ENCODE measurements around the gene ACTL10. TPM values are rescaled to one million over a fixed set of nuclear protein-coding genes. Genes with fewer than 3 reads are reported as not detected.
A peak's percentile ranks its signal among the peaks of the same experiment; 100 is the strongest.

Gene ACTL10
- total RNA-seq, 1 donor: 2.2 TPM

- Histone ChIP-seq H3K4me1 (ENCODE audit: insufficient read depth, low read length) (peaks cover 5% of the 10 kb centered on the region), H3K36me3 (ENCODE audit: insufficient read depth, low read length) (peaks cover 5% of the 10 kb centered on the region), H4K20me1 (ENCODE audit: insufficient read depth, low read length) (peaks cover 3% of the 10 kb centered on the region), H3K27ac (ENCODE audit: low read depth, low read length) (no peak overlapping the region), H3K79me2 (ENCODE audit: insufficient read depth, low read length) (no peaks in the 10 kb centered on the region), H3K4me3 (ENCODE audit: insufficient read depth, low read length) (no peak overlapping the region), H3K27me3 (ENCODE audit: insufficient read depth, low read length) (peaks cover 6% of the 10 kb centered on the region), H3K9me3 (ENCODE audit: low read depth, low read length) (no peaks in the 10 kb centered on the region), H3K4me2 (ENCODE audit: insufficient read depth, low read length) (no peak overlapping the region), H2AFZ (ENCODE audit: low read length) (no peak overlapping the region)
- peak; percentile 64 for DNase-seq (ENCODE audit: insufficient read length, low spot score, missing footprints)
- TF ChIP-seq CTCF (IDR thresholded peaks at IDR 0.05; ENCODE audit: extremely low read depth, low read depth, low read length): no peak
Observed at GRCh38 chr20:33655164-33655563, 11.6 kb upstream of the ACTL10 start.

- Histone ChIP-seq H3K27ac (ENCODE audit: low read depth, low read length) (no peak overlapping the region), H3K36me3 (ENCODE audit: insufficient read depth, low read length) (peaks cover 5% of the 10 kb centered on the region), H3K79me2 (ENCODE audit: insufficient read depth, low read length) (no peaks in the 10 kb centered on the region), H3K27me3 (ENCODE audit: insufficient read depth, low read length) (peaks cover 2% of the 10 kb centered on the region), H2AFZ (ENCODE audit: low read length) (no peak overlapping the region), H3K4me2 (ENCODE audit: insufficient read depth, low read length) (no peak overlapping the region), H3K4me1 (ENCODE audit: insufficient read depth, low read length) (peaks cover 5% of the 10 kb centered on the region), H3K4me3 (ENCODE audit: insufficient read depth, low read length) (no peak overlapping the region), H3K9me3 (ENCODE audit: low read depth, low read length) (no peaks in the 10 kb centered on the region), H4K20me1 (ENCODE audit: insufficient read depth, low read length) (peaks cover 3% of the 10 kb centered on the region)
- peak; percentile 58 for DNase-seq (ENCODE audit: insufficient read length, low spot score, missing footprints)
- no peak for TF ChIP-seq CTCF (IDR thresholded peaks at IDR 0.05; ENCODE audit: extremely low read depth, low read depth, low read length)
Observed at GRCh38 chr20:33656010-33656782, 10.5 kb upstream of the ACTL10 start.

GRCh38 chr20:33656783-33657703 lies 9.7 kb upstream of the ACTL10 start:
- peaks cover 5% of the 10 kb centered on the region for H3K36me3 ChIP-seq (ENCODE audit: insufficient read depth, low read length)

More at GRCh38 chr20:33656783-33657703, 9.7 kb upstream of the ACTL10 start:
- Histone ChIP-seq H3K79me2 (ENCODE audit: insufficient read depth, low read length) (no peaks in the 10 kb centered on the region), H4K20me1 (ENCODE audit: insufficient read depth, low read length) (peaks cover 3% of the 10 kb centered on the region), H3K4me3 (ENCODE audit: insufficient read depth, low read length) (no peak overlapping the region), H3K9me3 (ENCODE audit: low read depth, low read length) (no peaks in the 10 kb centered on the region), H3K27me3 (ENCODE audit: insufficient read depth, low read length) (no peaks in the 10 kb centered on the region), H3K27ac (ENCODE audit: low read depth, low read length) (no peak overlapping the region), H2AFZ (ENCODE audit: low read length) (no peak overlapping the region), H3K4me2 (ENCODE audit: insufficient read depth, low read length) (no peak overlapping the region), H3K4me1 (ENCODE audit: insufficient read depth, low read length) (peaks cover 5% of the 10 kb centered on the region)
- TF ChIP-seq CTCF (IDR thresholded peaks at IDR 0.05; ENCODE audit: extremely low read depth, low read depth, low read length): no peak
- DNase-seq (ENCODE audit: insufficient read length, low spot score, missing footprints): peak; percentile 75
